NCI-H2227 treated with DMSO at 0.1 percent for 48 hours (cell line): ENCODE measurements around the gene INO80.

Experiments used
- DNase-seq: peaks from one replicate; lab custom pipeline; 2025; lab: John Stamatoyannopoulos, UW

Gene INO80

GRCh38 chr15:40929660-40930429 is 186.2 kb downstream of the INO80 start:
- DNase-seq = no peak
